ENCODE data around the gene NOXO1.
A peak's percentile ranks its signal among the peaks of the same experiment; 100 is the strongest.

Gene NOXO1

GRCh38 chr16:1976216-1976520, 5.1 kb downstream of the NOXO1 start:
- peak overlapping the region; percentile 74 for H3K27ac ChIP-seq
- ChIA-PET CTCF (interaction anchor here (0.6 to 0.8 kb wide), 2 partner anchors 9 to 48 kb away, joined by 3 read pairs; no protein-coding TSS in a partner anchor), POLR2A (ENCODE audit: low non-redundant PET) (interaction anchor here (0.6 kb wide), 1 partner anchor 9 kb away, joined by 3 read pairs; the partner anchor contains the start of gene RNF151)
- DNase-seq (ENCODE audit: low spot score) = no peak
- TF ChIP-seq CTCF (conservative IDR thresholded peaks at IDR 0.05; ENCODE audit: low read depth) = no peak

GRCh38 chr16:1975432-1976215, 5.6 kb downstream of the NOXO1 start:
- ChIA-PET POLR2A (ENCODE audit: low non-redundant PET) (no interaction called here), CTCF (interaction anchor here (0.6 kb wide), 1 partner anchor 47 kb away, joined by 3 read pairs; no protein-coding TSS in a partner anchor)
- H3K27ac ChIP-seq = peak overlapping the region; percentile 74
- TF ChIP-seq CTCF (conservative IDR thresholded peaks at IDR 0.05; ENCODE audit: low read depth) = no peak
- DNase-seq (ENCODE audit: low spot score) = no peak

GRCh38 chr16:1974157-1975070, 6.9 kb downstream of the NOXO1 start:
- POLR2A ChIA-PET (ENCODE audit: low non-redundant PET) = no interaction called here
- TF ChIP-seq CTCF (conservative IDR thresholded peaks at IDR 0.05; ENCODE audit: low read depth) = no peak
- CTCF ChIA-PET = no interaction called here
- H3K27ac ChIP-seq = no peak overlapping the region
- DNase-seq (ENCODE audit: low spot score) = no peak

GRCh38 chr16:1973461-1974156, 7.7 kb downstream of the NOXO1 start:
- POLR2A ChIA-PET (ENCODE audit: low non-redundant PET) = interaction anchor here (0.6 kb wide), 1 partner anchor 33 kb away, joined by 4 read pairs; no protein-coding TSS in a partner anchor
- H3K27ac ChIP-seq = peak overlapping the region; percentile 94; the same call in 1 of the 2 replicates
- no peak for TF ChIP-seq CTCF (conservative IDR thresholded peaks at IDR 0.05; ENCODE audit: low read depth)
- no peak for DNase-seq (ENCODE audit: low spot score)
- CTCF ChIA-PET = no interaction called here

GRCh38 chr16:1972490-1972877, 8.8 kb downstream of the NOXO1 start:
- H3K27ac ChIP-seq = peak overlapping the region; percentile 94
- TF ChIP-seq CTCF (conservative IDR thresholded peaks at IDR 0.05; ENCODE audit: low read depth) = no peak
- DNase-seq (ENCODE audit: low spot score) = no peak
- CTCF ChIA-PET = no interaction called here
- POLR2A ChIA-PET (ENCODE audit: low non-redundant PET) = no interaction called here

All from RWPE1 (cell line).